Glomerular endothelial cell (primary cell): ENCODE measurements around the gene RCCD1. TPM values are rescaled to one million over a fixed set of nuclear protein-coding genes. Genes with fewer than 3 reads are reported as not detected.

ENCODE experiments used
- DNase-seq: peaks from one replicate; pipeline ENCODE4 v3.0.0-alpha.2; 2011; ENCODE audit warnings: low read depth, low spot score; ENCODE audit errors: extremely low read depth
- total RNA-seq: library from RNA; depleted of rRNA; stranded (reverse); fragments of >200 nt; gene quantifications from 2 replicates; pipeline ENCODE4 v1.2.3, GENCODE V29; 2015

Gene RCCD1
- total RNA-seq, 1 donor from 2014 or later, result 10.0 TPM

- no peak for DNase-seq
Measured at GRCh38 chr15:91001209-91001608, 46.5 kb downstream of the RCCD1 start.

- DNase-seq, result no peak
Measured at GRCh38 chr15:91007266-91007665, 52.6 kb downstream of the RCCD1 start.

Other genes starting within 250 kb of the RCCD1 start
- 3.2 and 4.1 TPM in 2 replicates for gene BLM, start 237.5 kb upstream of the RCCD1 start, total RNA-seq
- 137 and 177 TPM in 2 replicates for gene FURIN, start 86.3 kb upstream of the RCCD1 start, total RNA-seq
- 91.5 and 107 TPM in 2 replicates for gene FES, start 70.4 kb upstream of the RCCD1 start, total RNA-seq
- gene MAN2A2, start 51.6 kb upstream of the RCCD1 start, total RNA-seq, result 42.3 and 54.5 TPM in 2 replicates
- 15.7 and 26.7 TPM in 2 replicates for gene HDDC3, start 22.3 kb upstream of the RCCD1 start, total RNA-seq
- 80.6 and 95.3 TPM in 2 replicates for gene UNC45A, start 19.6 kb upstream of the RCCD1 start, total RNA-seq
- 27.9 and 61.4 TPM in 2 replicates for gene PRC1, start 39.7 kb downstream of the RCCD1 start, total RNA-seq
- 7.0 and 9.3 TPM in 2 replicates for gene VPS33B, start 67.7 kb downstream of the RCCD1 start, total RNA-seq
- 9.9 and 28.6 TPM in 2 replicates for gene SV2B, start 145.4 kb downstream of the RCCD1 start, total RNA-seq